Panc1 (cell line): Measurements from ENCODE around the gene ERCC3.

Experiments used
- POLR2AphosphoS5 ChIP-seq: IDR thresholded peaks from 2 replicates; pipeline ENCODE4 v1.6.1; 2012; ENCODE audit warnings: mild to moderate bottlenecking, low read depth, low read length, moderate library complexity
- REST ChIP-seq, 2 experiments: IDR thresholded peaks; 2 replicates each; pipeline ENCODE4 v1.6.1; 2011 to 2012; ENCODE audit warnings: low read depth in 2 of 2, control low read depth in 1 of 2, low read length in 1 of 2, mild to moderate bottlenecking in 1 of 2, moderate library complexity in 1 of 2; ENCODE audit not compliant: insufficient read depth in 1 of 2
- TCF7L2 ChIP-seq: IDR thresholded peaks from 2 replicates; pipeline ENCODE4 v1.6.1; 2011; ENCODE audit warnings: mild to moderate bottlenecking, low read depth, low read length, inconsistent platforms
- TF ChIP-seq, protein P1 (sequence below): fragments of 450-650 bp; IDR thresholded peaks from 2 replicates; pipeline ENCODE4 v1.5.1; 2017; ENCODE audit warnings: mild to moderate bottlenecking

DNA sequence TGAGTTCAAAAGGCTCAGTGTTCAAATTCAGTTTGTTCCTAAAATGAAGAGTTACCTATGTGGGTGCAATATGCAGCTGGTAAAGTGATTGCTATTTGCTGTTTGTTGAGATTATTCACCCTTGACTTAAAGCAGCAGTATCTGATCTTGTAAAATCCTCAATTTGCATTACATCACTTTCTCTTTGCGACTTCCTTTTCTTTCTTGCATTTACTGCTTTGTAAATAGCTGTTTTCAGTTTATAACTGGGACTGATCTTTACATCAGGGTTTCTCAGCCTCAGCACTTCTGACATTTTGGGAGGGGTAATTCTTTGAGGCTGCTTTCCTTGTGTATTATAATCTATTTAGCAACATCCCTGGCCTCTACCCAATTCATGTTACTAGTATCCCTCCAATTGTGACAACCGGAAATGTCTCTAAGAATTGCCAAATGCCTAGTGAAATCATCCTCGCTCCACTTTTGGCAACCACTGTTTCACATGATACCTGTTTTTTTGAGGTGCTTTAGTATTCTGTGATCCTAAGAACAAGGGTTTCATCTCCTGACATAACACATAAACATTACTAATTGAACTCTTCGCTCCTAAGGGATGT is 12.1 kb upstream of the ERCC3 start:
- TF ChIP-seq, protein P1, sequence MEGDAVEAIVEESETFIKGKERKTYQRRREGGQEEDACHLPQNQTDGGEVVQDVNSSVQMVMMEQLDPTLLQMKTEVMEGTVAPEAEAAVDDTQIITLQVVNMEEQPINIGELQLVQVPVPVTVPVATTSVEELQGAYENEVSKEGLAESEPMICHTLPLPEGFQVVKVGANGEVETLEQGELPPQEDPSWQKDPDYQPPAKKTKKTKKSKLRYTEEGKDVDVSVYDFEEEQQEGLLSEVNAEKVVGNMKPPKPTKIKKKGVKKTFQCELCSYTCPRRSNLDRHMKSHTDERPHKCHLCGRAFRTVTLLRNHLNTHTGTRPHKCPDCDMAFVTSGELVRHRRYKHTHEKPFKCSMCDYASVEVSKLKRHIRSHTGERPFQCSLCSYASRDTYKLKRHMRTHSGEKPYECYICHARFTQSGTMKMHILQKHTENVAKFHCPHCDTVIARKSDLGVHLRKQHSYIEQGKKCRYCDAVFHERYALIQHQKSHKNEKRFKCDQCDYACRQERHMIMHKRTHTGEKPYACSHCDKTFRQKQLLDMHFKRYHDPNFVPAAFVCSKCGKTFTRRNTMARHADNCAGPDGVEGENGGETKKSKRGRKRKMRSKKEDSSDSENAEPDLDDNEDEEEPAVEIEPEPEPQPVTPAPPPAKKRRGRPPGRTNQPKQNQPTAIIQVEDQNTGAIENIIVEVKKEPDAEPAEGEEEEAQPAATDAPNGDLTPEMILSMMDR: no peak
- TF ChIP-seq REST (IDR thresholded peaks at IDR 0.05; ENCODE audit: insufficient read depth in 1 of 2, low read depth in 2 of 2, low read length in 1 of 2) (no peak), POLR2AphosphoS5 (no peak), TCF7L2 (no peak)
